ENCODE results near the gene FAM9A.

GRCh38 chrX:8743126-8743732, 58.0 kb downstream of the FAM9A start:
- TF ChIP-seq CTCF (conservative IDR thresholded peaks at IDR 0.05; ENCODE audit: low read depth, low read length), result peak; percentile 63
- TF ChIP-seq SMC3 (IDR thresholded peaks at IDR 0.05; ENCODE audit: low read depth, low read length), result peak; percentile 41
- TF ChIP-seq, protein P1, sequence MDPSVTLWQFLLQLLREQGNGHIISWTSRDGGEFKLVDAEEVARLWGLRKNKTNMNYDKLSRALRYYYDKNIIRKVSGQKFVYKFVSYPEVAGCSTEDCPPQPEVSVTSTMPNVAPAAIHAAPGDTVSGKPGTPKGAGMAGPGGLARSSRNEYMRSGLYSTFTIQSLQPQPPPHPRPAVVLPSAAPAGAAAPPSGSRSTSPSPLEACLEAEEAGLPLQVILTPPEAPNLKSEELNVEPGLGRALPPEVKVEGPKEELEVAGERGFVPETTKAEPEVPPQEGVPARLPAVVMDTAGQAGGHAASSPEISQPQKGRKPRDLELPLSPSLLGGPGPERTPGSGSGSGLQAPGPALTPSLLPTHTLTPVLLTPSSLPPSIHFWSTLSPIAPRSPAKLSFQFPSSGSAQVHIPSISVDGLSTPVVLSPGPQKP (IDR thresholded peaks at IDR 0.05; ENCODE audit: borderline replicate concordance, low read depth, low read length), result no peak
- TF ChIP-seq RAD21 (IDR thresholded peaks at IDR 0.05; ENCODE audit: low read length), result peak; percentile 48
- TF ChIP-seq POLR2A (IDR thresholded peaks at IDR 0.05; ENCODE audit: low read depth, low read length), result no peak
- TF ChIP-seq CEBPB (IDR thresholded peaks at IDR 0.05; ENCODE audit: low read depth, low read length), result no peak
- TF ChIP-seq USF2 (IDR thresholded peaks at IDR 0.05; ENCODE audit: low read depth, low read length), result no peak
- TF ChIP-seq MAFK (IDR thresholded peaks at IDR 0.05; ENCODE audit: low read depth, low read length), result no peak
- TF ChIP-seq MXI1 (IDR thresholded peaks at IDR 0.05; ENCODE audit: borderline replicate concordance, low read depth, low read length), result no peak
- TF ChIP-seq CHD1 (IDR thresholded peaks at IDR 0.05; ENCODE audit: low read depth, low read length), result no peak
- no peak for TF ChIP-seq NFE2L2 (IDR thresholded peaks at IDR 0.05; ENCODE audit: low read depth, low read length)
